CD4-positive, alpha-beta memory T cell (primary cell): Measurements from ENCODE around the gene MINDY3. TPM values are rescaled to one million over a fixed set of nuclear protein-coding genes. Genes with fewer than 3 reads are reported as not detected.
A peak's percentile ranks its signal among the peaks of the same experiment; 100 is the strongest.

Experiments
- CTCF ChIA-PET: fragments of 350-600 bp; sonication (Branson Sonifier 250); formaldehyde crosslinking; loops from one replicate; lab custom pipeline; 2021; ENCODE audit warnings: inconsistent platforms; ENCODE audit not compliant: partially characterized antibody; lab: Charles Lee
- POLR2A ChIA-PET: fragments of 350-600 bp; sonication (Branson Sonifier 250); formaldehyde crosslinking; loops from one replicate; lab custom pipeline; 2021; ENCODE audit not compliant: partially characterized antibody; lab: Charles Lee
- DNase-seq, 5 donors: peaks; one replicate each; pipeline versions ENCODE4 v3.0.0 to v3.0.0-alpha.2; 2020 to 2022; ENCODE audit warnings: mixed read lengths in 1 of 5
- H3K27ac ChIP-seq: one replicate; pipeline ENCODE4 v1.7.0; 2013; ENCODE audit warnings: low read depth, low read length
- H3K27me3 ChIP-seq: 2 replicates; pipeline ENCODE4 v1.7.0; 2013; ENCODE audit warnings: mild to moderate bottlenecking, low read length, moderate library complexity; ENCODE audit not compliant: insufficient read depth
- H3K36me3 ChIP-seq: 2 replicates; pipeline ENCODE4 v1.7.0; 2013; ENCODE audit warnings: mild to moderate bottlenecking, low read length, moderate library complexity; ENCODE audit not compliant: insufficient read depth
- H3K4me1 ChIP-seq: 2 replicates; pipeline ENCODE4 v1.7.0; 2013; ENCODE audit warnings: mild to moderate bottlenecking, low read length, moderate library complexity; ENCODE audit not compliant: insufficient read depth
- H3K4me3 ChIP-seq, 2 donors: one replicate each; pipeline ENCODE4 v1.7.0; 2013; ENCODE audit warnings: low read length in 2 of 2, mild to moderate bottlenecking in 1 of 2
- H3K9me3 ChIP-seq, 2 donors: one replicate each; pipeline ENCODE4 v1.7.0; 2013; ENCODE audit warnings: low read length in 2 of 2, control low read depth in 1 of 2; ENCODE audit not compliant: control insufficient read depth in 1 of 2
- H3K27ac Mint-ChIP-seq, 7 donors: one replicate each; pipeline ENCODE4 v1.8.0; 2020 to 2021; ENCODE audit warnings: mixed read lengths in 7 of 7, mild to moderate bottlenecking in 6 of 7, inconsistent platforms in 3 of 7, moderate library complexity in 3 of 7
- H3K27me3 Mint-ChIP-seq, 2 donors: one replicate each; pipeline ENCODE4 v1.8.0; 2020 to 2021; ENCODE audit warnings: mixed read lengths in 2 of 2
- H3K36me3 Mint-ChIP-seq, 2 donors: one replicate each; pipeline ENCODE4 v1.8.0; 2020 to 2021; ENCODE audit warnings: mixed read lengths in 2 of 2, inconsistent platforms in 1 of 2, mild to moderate bottlenecking in 1 of 2
- H3K4me1 Mint-ChIP-seq, 4 donors: one replicate each; pipeline ENCODE4 v1.8.0; 2020 to 2021; ENCODE audit warnings: mixed read lengths in 4 of 4, mild to moderate bottlenecking in 1 of 4
- H3K4me3 Mint-ChIP-seq, 8 donors: one replicate each; pipeline ENCODE4 v1.8.0; 2020 to 2021; ENCODE audit warnings: mixed read lengths in 8 of 8, mild to moderate bottlenecking in 7 of 8, moderate library complexity in 6 of 8, inconsistent platforms in 3 of 8
- H3K9me3 Mint-ChIP-seq, 8 donors: one replicate each; pipeline ENCODE4 v1.8.0; 2020 to 2021; ENCODE audit warnings: mixed read lengths in 8 of 8, mild to moderate bottlenecking in 5 of 8, inconsistent platforms in 3 of 8, moderate library complexity in 1 of 8
- intact Hi-C: fragments of 100-400 bp; cut with micrococcal nuclease; formaldehyde crosslinking; loops from one replicate; pipeline ENCODE4 v1.15.1; 2023
- polyA plus RNA-seq, 2 donors: library from polyadenylated mRNA; unstranded; fragments of 300-500 nt; fragmentation: Illumina TruSeq; gene quantifications; one replicate each; pipeline ENCODE4 v1.2.3, GENCODE V29; 2021
- total RNA-seq, 2 experiments: library from RNA; stranded (reverse); gene quantifications; one replicate each; pipeline ENCODE4 v1.2.3, GENCODE V29; 2021

MINDY3 gene
- total RNA-seq = 10 to 100 TPM; 35.8 to 40.4 TPM
- 1 to 10 TPM; 2.1 to 6.1 TPM for polyA plus RNA-seq

DNA sequence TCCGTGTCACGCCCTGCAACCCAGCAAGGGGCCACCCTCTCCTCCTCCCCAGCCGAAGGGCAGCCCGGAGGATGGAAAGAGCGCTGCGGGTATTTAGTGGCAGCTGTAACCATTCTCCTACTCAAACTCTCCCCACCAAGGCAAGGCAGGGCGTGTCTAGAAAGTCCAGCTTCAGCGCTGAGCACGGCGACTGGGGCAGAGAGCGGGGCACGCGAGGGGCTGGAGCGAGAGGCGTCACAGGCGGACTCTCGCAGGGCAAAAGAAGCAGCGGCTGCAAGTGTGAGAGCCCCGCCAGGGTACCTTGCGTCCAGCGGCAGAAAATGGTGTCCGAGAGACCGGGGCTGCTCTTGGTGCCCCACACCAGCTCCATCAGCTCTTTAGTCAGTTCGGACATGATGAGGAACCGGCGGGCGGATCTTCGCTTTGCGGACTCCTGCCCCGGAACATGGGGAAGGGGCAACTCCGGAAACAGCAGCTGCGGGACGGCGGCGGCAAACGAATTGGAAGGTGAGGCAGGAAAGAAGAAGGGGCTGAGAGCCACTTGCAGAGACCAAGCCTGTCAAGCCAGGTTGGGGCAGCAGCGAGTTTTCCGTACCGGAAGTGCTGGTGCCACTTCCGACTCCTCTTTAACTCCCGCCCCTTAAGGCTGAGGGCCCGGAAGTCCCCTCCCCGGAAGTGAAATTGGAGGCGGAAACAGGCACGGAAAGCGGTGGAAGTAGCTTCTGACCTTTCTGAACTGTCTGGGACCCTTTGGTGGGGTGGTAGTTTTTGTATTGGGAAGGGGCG lies at the start of gene MINDY3:
MINDY3 (minus strand) TSS at position 602 of the 786 bp plus-strand sequence; CDS start at position 394, 208 bp downstream.
- intact Hi-C loops = loop anchor here (1.0 kb wide), 2 partner anchors 576 to 957 kb away; partner anchors contain the start of gene RSU1
- ChIA-PET CTCF (no interaction called here), POLR2A (interaction anchor here (0.9 to 2.4 kb wide), 7 partner anchors 15 to 1370 kb away, joined by 3 to 13 read pairs (median 5); partner anchors contain the start of genes PTER and RSU1)
- Histone ChIP-seq H3K36me3 (no peaks in the 10 kb centered on the region), H3K27me3 (no peaks in the 10 kb centered on the region), H3K4me3 (peak within 1 kb of the TSS; percentile 87 to 99), H3K9me3 (no peaks in the 10 kb centered on the region), H3K4me1 (peaks cover 42% of the 10 kb centered on the region), H3K27ac (peak within 1 kb of the TSS; percentile 67)
- peaks cover 29 to 49% (median 38%) of the 10 kb centered on the region in 4 donors for H3K4me1 Mint-ChIP-seq
- H3K4me3 Mint-ChIP-seq = peak within 1 kb of the TSS; percentile 94 to 99 (median 98)
- peak within 1 kb of the TSS; percentile 90 to 96 (median 93) for H3K27ac Mint-ChIP-seq
- H3K27me3 Mint-ChIP-seq = peaks cover 7 to 8% of the 10 kb centered on the region in 2 donors
- H3K9me3 Mint-ChIP-seq = peaks cover 0 to 4% (median 1%) of the 10 kb centered on the region in 8 donors
- peak; percentile 79 to 84 (median 81) for DNase-seq
- peaks cover 4 to 17% of the 10 kb centered on the region in 2 donors for H3K36me3 Mint-ChIP-seq

DNA sequence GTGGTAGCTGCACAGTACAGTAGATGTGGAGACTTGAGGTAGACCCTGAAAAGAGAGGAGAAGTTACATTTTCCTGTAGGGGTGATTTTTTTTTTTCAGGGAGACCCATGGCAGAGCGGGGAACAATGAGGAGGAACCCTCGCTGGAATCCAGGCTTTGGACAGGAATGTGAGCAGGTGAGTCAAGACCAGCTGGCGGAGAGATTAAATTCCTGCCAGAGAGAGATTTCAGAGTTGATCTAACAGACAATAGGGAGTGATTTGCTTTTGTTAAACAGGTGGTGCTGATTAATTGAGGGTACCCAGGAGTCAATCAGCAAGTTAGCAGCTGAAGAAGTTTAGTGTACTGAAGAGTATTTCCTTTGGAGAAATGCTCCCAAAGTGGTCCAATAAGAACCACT lies 41.6 kb upstream of the MINDY3 start:
- Mint-ChIP-seq H3K9me3 (peaks cover 0 to 3% (median 0%) of the 10 kb centered on the region in 8 donors), H3K27ac (no peak overlapping the region), H3K27me3 (peaks cover 19 to 29% of the 10 kb centered on the region in 2 donors), H3K36me3 (no peaks in the 10 kb centered on the region), H3K4me3 (no peak overlapping the region), H3K4me1 (peaks cover 0 to 1% (median 0%) of the 10 kb centered on the region in 4 donors)
- Histone ChIP-seq H3K9me3 (no peaks in the 10 kb centered on the region), H3K27ac (no peak overlapping the region), H3K27me3 (peaks cover 7% of the 10 kb centered on the region), H3K4me1 (no peaks in the 10 kb centered on the region), H3K4me3 (no peak overlapping the region), H3K36me3 (no peaks in the 10 kb centered on the region)
- ChIA-PET CTCF (interaction anchor here (0.7 to 3.5 kb wide), 18 partner anchors 10 to 1355 kb away, joined by 3 to 23 read pairs (median 4); no protein-coding TSS in a partner anchor), POLR2A (no interaction called here)
- intact Hi-C loops = loop anchor here (1.0 kb wide), 2 partner anchors 875 to 907 kb away; no protein-coding TSS in a partner anchor
- DNase-seq = no peak

DNA sequence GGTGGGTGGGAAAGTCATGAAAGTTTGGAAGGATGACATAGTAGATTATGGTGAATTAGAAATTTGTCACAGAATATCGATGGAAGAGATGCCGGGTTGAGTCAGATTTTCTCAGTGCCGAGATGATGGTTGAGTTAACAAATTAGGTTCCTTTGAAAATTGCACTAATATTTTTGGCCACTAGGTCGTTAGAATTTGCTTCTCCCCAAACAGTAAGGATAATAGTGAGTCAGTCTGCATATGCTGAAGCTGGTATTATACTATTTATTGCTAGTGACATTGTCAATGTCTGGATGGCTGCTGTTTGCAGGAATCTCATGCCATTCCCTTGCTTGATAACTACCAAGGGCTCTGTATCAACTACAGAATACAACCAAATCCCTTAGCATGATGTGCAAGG lies 37.7 kb upstream of the MINDY3 start:
- CTCF ChIA-PET = no interaction called here
- Mint-ChIP-seq H3K9me3 (peaks cover 0 to 3% (median 0%) of the 10 kb centered on the region in 8 donors), H3K36me3 (no peaks in the 10 kb centered on the region), H3K4me1 (peaks cover 0 to 2% (median under 1%) of the 10 kb centered on the region in 4 donors), H3K27me3 (peaks cover 31 to 34% of the 10 kb centered on the region in 2 donors), H3K27ac (no peak overlapping the region), H3K4me3 (no peak overlapping the region)
- POLR2A ChIA-PET = no interaction called here
- DNase-seq = no peak
- no peak overlapping the region for H3K4me3 ChIP-seq
- no peaks in the 10 kb centered on the region for H3K9me3 ChIP-seq
- intact Hi-C loops = no loop called here
- H3K4me1 ChIP-seq = no peaks in the 10 kb centered on the region
- no peak overlapping the region for H3K27ac ChIP-seq
- no peaks in the 10 kb centered on the region for H3K36me3 ChIP-seq
- peaks cover 7% of the 10 kb centered on the region for H3K27me3 ChIP-seq

DNA sequence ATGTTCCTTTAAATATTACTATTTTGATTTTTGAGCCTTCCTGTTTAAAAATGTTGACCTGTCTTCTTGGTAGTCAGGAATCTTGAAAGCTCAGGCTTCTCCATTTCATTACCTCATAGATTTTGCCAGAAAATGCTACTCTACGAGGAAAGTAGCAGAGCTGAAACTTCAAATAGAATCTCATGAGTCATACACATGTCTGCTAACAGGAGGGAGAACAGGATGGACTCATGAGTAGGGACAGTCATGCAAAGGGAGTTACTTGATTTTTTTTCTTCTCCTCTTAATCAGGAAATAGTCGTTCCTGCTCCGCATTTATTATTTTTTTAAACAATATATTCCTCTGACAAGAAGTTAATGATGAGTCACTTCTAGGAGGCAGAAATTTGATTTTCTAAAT lies 37.0 kb upstream of the MINDY3 start:
- H3K9me3 Mint-ChIP-seq = peaks cover 0 to 3% (median 0%) of the 10 kb centered on the region in 8 donors
- no peak overlapping the region for H3K4me3 Mint-ChIP-seq
- no peaks in the 10 kb centered on the region for H3K4me1 ChIP-seq
- H3K27me3 ChIP-seq = peaks cover 7% of the 10 kb centered on the region
- CTCF ChIA-PET = no interaction called here
- H3K4me3 ChIP-seq = no peak overlapping the region
- POLR2A ChIA-PET = no interaction called here
- no peak overlapping the region for H3K27ac ChIP-seq
- no peak overlapping the region for H3K27ac Mint-ChIP-seq
- H3K9me3 ChIP-seq = no peaks in the 10 kb centered on the region
- H3K36me3 ChIP-seq = no peaks in the 10 kb centered on the region
- H3K27me3 Mint-ChIP-seq = peaks cover 33 to 40% of the 10 kb centered on the region in 2 donors
- H3K4me1 Mint-ChIP-seq = peaks cover 0 to 2% (median 0%) of the 10 kb centered on the region in 4 donors
- DNase-seq = no peak
- intact Hi-C loops = no loop called here
- H3K36me3 Mint-ChIP-seq = no peaks in the 10 kb centered on the region

DNA sequence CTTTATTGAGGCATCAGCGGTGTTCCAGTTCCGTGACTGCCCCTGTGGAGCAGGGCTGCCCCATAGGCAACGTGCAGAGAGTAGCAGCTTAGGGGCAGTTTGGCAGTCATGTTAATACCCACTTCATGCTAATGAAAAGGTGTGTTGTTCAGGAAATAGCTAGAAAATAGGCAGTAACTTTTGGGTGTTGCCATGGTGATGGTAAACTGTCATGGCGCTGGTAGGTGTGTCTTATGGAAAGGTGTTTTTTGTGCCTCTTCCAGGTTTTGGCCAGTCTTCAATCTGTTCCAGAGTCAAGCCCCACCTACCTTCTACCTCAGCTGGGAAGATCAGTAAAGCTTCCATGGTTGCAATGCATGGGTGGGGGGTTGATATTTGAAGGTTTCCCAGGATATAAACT lies 36.3 kb upstream of the MINDY3 start:
- no peak overlapping the region for H3K4me3 ChIP-seq
- Mint-ChIP-seq H3K27me3 (peaks cover 30 to 39% of the 10 kb centered on the region in 2 donors), H3K9me3 (peaks cover 0 to 3% (median 0%) of the 10 kb centered on the region in 8 donors), H3K27ac (no peak overlapping the region), H3K36me3 (no peaks in the 10 kb centered on the region), H3K4me1 (peaks cover 0 to 2% (median 0%) of the 10 kb centered on the region in 4 donors), H3K4me3 (no peak overlapping the region)
- no peaks in the 10 kb centered on the region for H3K36me3 ChIP-seq
- CTCF ChIA-PET = no interaction called here
- intact Hi-C loops = no loop called here
- no peaks in the 10 kb centered on the region for H3K4me1 ChIP-seq
- POLR2A ChIA-PET = no interaction called here
- no peak for DNase-seq
- no peaks in the 10 kb centered on the region for H3K9me3 ChIP-seq
- H3K27ac ChIP-seq = no peak overlapping the region
- H3K27me3 ChIP-seq = peaks cover 7% of the 10 kb centered on the region

DNA sequence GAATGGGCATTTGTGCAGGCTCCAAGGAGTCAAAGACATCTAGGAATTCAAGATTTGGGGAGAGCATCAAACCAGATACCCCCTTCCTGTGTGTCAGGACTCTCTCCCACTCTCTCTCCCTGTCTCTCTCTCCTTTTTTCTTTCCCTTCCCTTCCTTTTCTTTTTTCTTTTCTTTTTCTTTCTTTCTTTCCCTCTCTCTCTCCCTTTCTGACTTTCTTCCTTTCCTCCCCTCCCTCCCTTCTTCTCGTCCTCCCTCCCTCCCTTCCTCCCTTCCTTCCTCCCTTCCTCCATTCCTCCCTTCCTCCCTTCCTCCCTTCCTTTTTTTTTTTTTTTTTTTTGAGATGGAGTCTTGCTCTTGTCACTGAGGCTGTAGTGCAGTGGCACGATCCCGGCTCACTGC lies 24.1 kb upstream of the MINDY3 start:
- no peaks in the 10 kb centered on the region for H3K9me3 ChIP-seq
- Mint-ChIP-seq H3K4me3 (no peak overlapping the region), H3K27ac (no peak overlapping the region), H3K27me3 (peaks cover 21 to 31% of the 10 kb centered on the region in 2 donors), H3K4me1 (no peaks in the 10 kb centered on the region), H3K36me3 (no peaks in the 10 kb centered on the region), H3K9me3 (no peaks in the 10 kb centered on the region)
- H3K36me3 ChIP-seq = no peaks in the 10 kb centered on the region
- intact Hi-C loops = no loop called here
- no peaks in the 10 kb centered on the region for H3K4me1 ChIP-seq
- no peak overlapping the region for H3K27ac ChIP-seq
- ChIA-PET CTCF (no interaction called here), POLR2A (no interaction called here)
- no peak for DNase-seq
- peaks cover 3% of the 10 kb centered on the region for H3K27me3 ChIP-seq
- H3K4me3 ChIP-seq = no peak overlapping the region

DNA sequence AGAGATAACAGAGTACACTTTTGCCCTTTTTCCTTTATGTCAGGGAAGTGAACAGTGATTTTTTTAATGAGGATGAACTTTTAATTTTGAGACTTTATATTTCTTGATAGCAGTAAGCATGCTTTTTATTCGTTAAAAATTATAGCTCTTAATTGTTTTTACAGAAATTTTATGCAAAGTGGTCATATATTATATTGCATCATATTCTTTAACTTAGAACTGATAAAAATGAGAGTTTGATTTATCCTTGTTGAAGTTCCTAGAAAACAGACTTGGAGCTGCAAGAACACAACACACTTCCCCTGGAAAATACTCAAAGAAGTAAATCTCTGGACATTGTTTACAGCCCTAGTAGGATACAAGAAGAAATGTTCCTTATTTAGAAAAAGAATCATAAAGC lies 21.2 kb upstream of the MINDY3 start:
- Histone ChIP-seq H3K27me3 (peaks cover 3% of the 10 kb centered on the region), H3K27ac (no peak overlapping the region), H3K36me3 (no peaks in the 10 kb centered on the region), H3K4me3 (no peak overlapping the region), H3K4me1 (no peaks in the 10 kb centered on the region), H3K9me3 (no peaks in the 10 kb centered on the region)
- CTCF ChIA-PET = interaction anchor here (3.4 kb wide), 1 partner anchor 21 kb away, joined by 11 read pairs; no protein-coding TSS in a partner anchor
- no peak for DNase-seq
- POLR2A ChIA-PET = no interaction called here
- Mint-ChIP-seq H3K27me3 (peaks cover 16 to 30% of the 10 kb centered on the region in 2 donors), H3K36me3 (no peaks in the 10 kb centered on the region), H3K27ac (no peak overlapping the region), H3K4me1 (no peaks in the 10 kb centered on the region), H3K4me3 (no peak overlapping the region), H3K9me3 (no peaks in the 10 kb centered on the region)
- intact Hi-C loops = no loop called here
